ENCODE measurements around the gene TIGAR.

TIGAR gene

GRCh38 chr12:4331221-4331620, 10.2 kb downstream of the TIGAR start:
- DNase-seq (ENCODE audit: low read depth): no peak
- TF ChIP-seq, protein P1, sequence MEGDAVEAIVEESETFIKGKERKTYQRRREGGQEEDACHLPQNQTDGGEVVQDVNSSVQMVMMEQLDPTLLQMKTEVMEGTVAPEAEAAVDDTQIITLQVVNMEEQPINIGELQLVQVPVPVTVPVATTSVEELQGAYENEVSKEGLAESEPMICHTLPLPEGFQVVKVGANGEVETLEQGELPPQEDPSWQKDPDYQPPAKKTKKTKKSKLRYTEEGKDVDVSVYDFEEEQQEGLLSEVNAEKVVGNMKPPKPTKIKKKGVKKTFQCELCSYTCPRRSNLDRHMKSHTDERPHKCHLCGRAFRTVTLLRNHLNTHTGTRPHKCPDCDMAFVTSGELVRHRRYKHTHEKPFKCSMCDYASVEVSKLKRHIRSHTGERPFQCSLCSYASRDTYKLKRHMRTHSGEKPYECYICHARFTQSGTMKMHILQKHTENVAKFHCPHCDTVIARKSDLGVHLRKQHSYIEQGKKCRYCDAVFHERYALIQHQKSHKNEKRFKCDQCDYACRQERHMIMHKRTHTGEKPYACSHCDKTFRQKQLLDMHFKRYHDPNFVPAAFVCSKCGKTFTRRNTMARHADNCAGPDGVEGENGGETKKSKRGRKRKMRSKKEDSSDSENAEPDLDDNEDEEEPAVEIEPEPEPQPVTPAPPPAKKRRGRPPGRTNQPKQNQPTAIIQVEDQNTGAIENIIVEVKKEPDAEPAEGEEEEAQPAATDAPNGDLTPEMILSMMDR (IDR thresholded peaks at IDR 0.05; ENCODE audit: control insufficient read depth, insufficient read depth, low read depth, low read length, missing control alignments): no peak
- no peak overlapping the region for H3K4me3 ChIP-seq (ENCODE audit: control insufficient read depth, low read depth, low read length)

DNA sequence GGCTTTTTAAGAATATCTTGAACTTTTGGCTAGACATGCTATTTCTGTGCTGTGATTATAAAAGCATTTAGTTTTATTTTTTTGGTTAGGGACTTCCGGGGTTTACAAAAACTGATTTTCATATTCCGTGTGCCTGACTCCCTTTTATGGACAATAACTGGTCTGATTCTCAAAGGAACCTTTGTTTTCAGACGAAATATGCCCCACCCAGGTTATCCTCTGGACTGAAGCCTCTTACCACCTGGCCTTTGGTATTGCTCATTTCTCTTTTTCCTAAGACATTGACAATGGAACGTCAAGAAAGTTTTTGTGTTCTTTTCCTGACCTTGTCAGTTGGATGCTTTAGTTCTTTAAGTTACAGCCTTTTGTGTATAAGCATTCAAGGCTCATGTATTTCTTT, 10.8 kb downstream of the TIGAR start:
- no peak for DNase-seq (ENCODE audit: low read depth)
- H3K4me3 ChIP-seq (ENCODE audit: control insufficient read depth, low read depth, low read length): no peak overlapping the region
- TF ChIP-seq, protein P1 (IDR thresholded peaks at IDR 0.05; ENCODE audit: control insufficient read depth, insufficient read depth, low read depth, low read length, missing control alignments): no peak

- DNase-seq (ENCODE audit: low read depth): no peak
- no peak overlapping the region for H3K4me3 ChIP-seq (ENCODE audit: control insufficient read depth, low read depth, low read length)
- TF ChIP-seq, protein P1 (IDR thresholded peaks at IDR 0.05; ENCODE audit: control insufficient read depth, insufficient read depth, low read depth, low read length, missing control alignments): no peak
Observed at GRCh38 chr12:4346931-4347330, 25.9 kb downstream of the TIGAR start.

GRCh38 chr12:4353785-4354208, 32.8 kb downstream of the TIGAR start:
- no peak for DNase-seq (ENCODE audit: low read depth)
- TF ChIP-seq, protein P1 (IDR thresholded peaks at IDR 0.05; ENCODE audit: control insufficient read depth, insufficient read depth, low read depth, low read length, missing control alignments): peak; percentile 37
- no peak overlapping the region for H3K4me3 ChIP-seq (ENCODE audit: control insufficient read depth, low read depth, low read length)

DNA sequence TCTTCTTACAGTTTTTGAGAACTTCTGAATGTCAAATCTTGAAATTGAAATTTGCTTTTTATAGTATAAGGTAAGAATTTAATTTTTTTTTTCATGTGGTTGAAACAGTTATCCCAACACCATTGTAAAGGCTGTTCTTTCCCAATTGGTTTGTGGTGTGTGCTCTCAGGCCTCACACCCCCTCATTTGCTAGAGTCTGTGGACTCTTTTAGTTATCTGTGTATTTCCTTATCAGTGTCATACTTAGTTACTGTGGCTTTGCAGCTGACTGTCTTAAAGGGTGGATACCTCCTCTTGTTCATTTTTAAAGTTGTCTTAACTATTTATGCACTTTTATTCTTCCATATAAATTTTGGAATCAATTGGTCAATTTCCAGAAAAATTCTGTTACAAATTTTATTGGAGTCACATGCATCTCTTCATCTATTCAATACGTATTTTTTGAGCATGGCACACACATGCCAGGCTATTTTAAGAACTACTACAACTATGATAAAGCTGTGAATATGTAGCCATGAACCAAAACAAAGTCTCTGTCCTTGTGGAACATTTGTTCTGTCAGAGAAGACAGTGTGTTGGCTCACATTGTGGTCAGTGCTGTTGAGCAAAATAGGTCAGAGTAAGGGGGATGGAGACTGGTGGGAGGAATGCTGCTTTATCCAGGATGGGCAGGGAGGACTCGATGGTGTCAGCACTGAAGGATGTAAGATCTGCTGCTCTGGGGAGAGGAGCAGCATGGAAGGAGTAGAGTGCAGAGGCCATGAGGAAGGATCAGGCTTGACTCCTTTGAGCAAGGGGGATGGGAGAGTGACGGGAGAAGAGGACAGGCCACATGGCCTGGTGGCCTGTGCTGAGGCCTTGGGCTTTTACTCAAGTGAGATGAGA, 34.4 kb downstream of the TIGAR start:
- TF ChIP-seq, protein P1 (IDR thresholded peaks at IDR 0.05; ENCODE audit: control insufficient read depth, insufficient read depth, low read depth, low read length, missing control alignments): no peak
- no peak for DNase-seq (ENCODE audit: low read depth)
- H3K4me3 ChIP-seq (ENCODE audit: control insufficient read depth, low read depth, low read length): no peak overlapping the region

- TF ChIP-seq, protein P1 (IDR thresholded peaks at IDR 0.05; ENCODE audit: control insufficient read depth, insufficient read depth, low read depth, low read length, missing control alignments): peak; percentile 49
- H3K4me3 ChIP-seq (ENCODE audit: control insufficient read depth, low read depth, low read length): no peak overlapping the region
- DNase-seq (ENCODE audit: low read depth): no peak
Observed at GRCh38 chr12:4356041-4356327, 35.0 kb downstream of the TIGAR start.

Measured in AG09309 (cell line).